EL (cell line): ENCODE measurements around the gene ADAMTS15.

Experiments used
- DNase-seq: peaks from one replicate; pipeline ENCODE4 v3.0.0-alpha.2; 2016

The ADAMTS15 gene

GRCh38 chr11:130518164-130518680 lies 69.8 kb downstream of the ADAMTS15 start:
- no peak for DNase-seq

GRCh38 chr11:130519128-130519932 lies 70.9 kb downstream of the ADAMTS15 start:
- no peak for DNase-seq

- no peak for DNase-seq
Measured at GRCh38 chr11:130520271-130520671, 71.8 kb downstream of the ADAMTS15 start.

GRCh38 chr11:130522284-130522961 lies 74.0 kb downstream of the ADAMTS15 start:
- DNase-seq = peak; percentile 90

- no peak for DNase-seq
Measured at GRCh38 chr11:130523166-130523565, 74.7 kb downstream of the ADAMTS15 start.

- DNase-seq = peak; percentile 87
Measured at GRCh38 chr11:130523609-130524008, 75.2 kb downstream of the ADAMTS15 start.

GRCh38 chr11:130524132-130524790 lies 75.8 kb downstream of the ADAMTS15 start:
- no peak for DNase-seq

- no peak for DNase-seq
Measured at GRCh38 chr11:130525307-130525706, 76.9 kb downstream of the ADAMTS15 start.
